GM15510 (cell line): ENCODE results near the gene HIP1R.

ENCODE experiments used
- POLR2A ChIP-seq: IDR thresholded peaks from 3 replicates; pipeline ENCODE4 v1.6.1; 2011; ENCODE audit warnings: borderline replicate concordance; ENCODE audit not compliant: insufficient read length; ENCODE audit errors: extremely low read depth

Gene HIP1R

DNA sequence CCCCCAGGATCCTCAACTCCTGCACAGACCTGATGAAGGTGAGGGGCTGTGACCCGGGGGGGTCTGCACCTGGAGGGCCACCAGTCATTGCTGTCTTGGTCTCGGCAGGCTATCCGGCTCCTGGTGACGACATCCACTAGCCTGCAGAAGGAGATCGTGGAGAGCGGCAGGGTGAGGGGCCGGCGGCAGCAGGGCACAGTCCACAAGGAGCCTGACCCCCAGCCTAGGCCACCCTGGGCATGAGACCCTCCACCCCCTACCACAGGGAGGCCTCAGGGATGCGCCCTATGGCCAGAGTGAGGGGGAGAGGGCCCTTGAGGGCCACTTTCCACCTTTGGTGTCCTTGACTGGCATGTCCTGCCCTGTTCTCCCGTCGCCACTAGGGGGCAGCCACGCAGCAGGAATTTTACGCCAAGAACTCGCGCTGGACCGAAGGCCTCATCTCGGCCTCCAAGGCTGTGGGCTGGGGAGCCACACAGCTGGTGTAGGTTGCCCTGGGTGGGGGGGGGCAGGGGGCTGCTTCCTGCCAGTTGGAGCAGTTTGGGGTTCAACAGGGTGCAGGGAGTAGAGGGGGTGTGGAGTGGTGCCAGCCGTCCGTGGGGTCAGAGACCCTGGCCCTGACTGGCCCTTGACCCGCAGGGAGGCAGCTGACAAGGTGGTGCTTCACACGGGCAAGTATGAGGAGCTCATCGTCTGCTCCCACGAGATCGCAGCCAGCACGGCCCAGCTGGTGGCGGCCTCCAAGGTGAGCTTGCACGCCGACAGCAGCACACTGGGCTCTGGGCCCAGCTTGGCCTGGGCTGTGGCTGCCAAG lies 25.0 kb downstream of the HIP1R start:
- no peak for TF ChIP-seq POLR2A

DNA sequence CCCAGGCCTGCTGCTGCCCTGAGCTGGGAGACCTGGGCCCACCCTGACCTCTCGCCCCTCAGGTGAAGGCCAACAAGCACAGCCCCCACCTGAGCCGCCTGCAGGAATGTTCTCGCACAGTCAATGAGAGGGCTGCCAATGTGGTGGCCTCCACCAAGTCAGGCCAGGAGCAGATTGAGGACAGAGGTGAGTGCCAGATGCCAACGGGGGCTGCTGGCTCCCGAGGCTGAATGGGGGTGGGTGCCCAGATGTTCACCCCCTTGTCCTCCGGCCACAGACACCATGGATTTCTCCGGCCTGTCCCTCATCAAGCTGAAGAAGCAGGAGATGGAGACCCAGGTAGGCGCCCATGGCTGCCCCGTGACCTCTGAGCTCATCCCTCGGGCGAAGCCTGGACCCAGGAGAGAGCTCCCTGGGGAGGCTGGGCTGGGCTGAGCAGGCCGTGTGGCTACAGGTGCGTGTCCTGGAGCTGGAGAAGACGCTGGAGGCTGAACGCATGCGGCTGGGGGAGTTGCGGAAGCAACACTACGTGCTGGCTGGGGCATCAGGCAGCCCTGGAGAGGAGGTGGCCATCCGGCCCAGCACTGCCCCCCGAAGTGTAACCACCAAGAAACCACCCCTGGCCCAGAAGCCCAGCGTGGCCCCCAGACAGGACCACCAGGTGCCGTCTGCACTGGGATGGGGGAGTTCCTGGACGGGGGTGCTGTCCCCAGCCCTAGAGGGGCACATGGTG lies 25.8 kb downstream of the HIP1R start:
- no peak for TF ChIP-seq POLR2A

DNA sequence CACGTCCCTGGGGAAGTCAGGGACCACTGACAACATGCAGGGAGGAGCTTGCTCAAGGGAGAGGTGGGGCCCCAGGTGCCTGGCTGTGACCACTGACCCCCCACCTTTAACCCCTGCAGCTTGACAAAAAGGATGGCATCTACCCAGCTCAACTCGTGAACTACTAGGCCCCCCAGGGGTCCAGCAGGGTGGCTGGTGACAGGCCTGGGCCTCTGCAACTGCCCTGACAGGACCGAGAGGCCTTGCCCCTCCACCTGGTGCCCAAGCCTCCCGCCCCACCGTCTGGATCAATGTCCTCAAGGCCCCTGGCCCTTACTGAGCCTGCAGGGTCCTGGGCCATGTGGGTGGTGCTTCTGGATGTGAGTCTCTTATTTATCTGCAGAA lies 26.3 kb downstream of the HIP1R start:
- TF ChIP-seq POLR2A = no peak

DNA sequence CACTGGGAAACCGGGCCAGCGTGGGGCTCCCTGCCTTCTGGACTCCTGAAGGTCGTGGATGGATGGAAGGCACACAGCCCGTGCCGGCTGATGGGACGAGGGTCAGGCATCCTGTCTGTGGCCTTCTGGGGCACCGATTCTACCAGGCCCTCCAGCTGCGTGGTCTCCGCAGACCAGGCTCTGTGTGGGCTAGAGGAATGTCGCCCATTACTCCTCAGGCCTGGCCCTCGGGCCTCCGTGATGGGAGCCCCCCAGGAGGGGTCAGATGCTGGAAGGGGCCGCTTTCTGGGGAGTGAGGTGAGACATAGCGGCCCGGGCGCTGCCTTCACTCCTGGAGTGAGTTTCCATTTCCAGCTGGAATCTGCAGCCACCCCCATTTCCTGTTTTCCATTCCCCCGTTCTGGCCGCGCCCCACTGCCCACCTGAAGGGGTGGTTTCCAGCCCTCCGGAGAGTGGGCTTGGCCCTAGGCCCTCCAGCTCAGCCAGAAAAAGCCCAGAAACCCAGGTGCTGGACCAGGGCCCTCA lies 26.9 kb downstream of the HIP1R start:
- TF ChIP-seq POLR2A = no peak

DNA sequence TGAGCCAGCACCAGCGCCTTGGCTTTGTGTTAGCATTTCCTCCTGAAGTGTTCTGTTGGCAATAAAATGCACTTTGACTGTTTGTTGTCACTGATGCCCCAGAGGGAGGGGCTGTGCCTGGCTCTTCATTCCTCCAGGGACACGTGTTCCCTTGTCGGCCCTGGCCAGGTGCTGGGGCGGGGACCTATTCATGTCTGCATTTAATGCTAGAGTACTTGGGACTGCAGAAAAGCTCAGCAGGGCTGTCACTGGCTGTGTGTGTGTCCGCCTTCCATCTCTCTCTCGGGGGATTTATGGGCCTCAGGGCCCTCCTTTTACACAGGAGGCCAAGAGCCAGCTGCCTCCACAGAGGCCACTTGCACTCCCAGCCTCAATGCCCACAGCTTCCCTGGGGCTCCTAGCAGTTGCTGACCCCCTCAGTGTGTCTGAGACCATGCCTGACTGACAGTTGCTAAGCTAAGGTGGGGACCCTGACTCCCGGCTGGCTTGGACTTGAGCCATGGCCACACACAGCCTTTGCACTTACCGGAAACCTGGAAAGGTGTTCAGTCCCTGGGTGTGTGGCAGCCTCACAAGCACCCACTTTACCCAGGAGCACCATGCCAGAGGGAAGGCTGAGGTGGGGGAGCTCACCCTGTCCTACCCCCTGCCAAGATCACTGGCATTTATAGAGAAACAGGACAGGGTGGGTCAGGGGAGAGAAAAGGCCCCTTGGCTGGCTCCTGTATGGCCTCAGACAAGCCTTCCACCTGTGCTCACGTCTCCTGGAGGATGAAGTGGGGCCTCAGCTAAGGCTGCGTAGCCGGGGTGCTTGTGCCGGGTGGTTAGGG lies 27.8 kb downstream of the HIP1R start:
- TF ChIP-seq POLR2A = no peak

DNA sequence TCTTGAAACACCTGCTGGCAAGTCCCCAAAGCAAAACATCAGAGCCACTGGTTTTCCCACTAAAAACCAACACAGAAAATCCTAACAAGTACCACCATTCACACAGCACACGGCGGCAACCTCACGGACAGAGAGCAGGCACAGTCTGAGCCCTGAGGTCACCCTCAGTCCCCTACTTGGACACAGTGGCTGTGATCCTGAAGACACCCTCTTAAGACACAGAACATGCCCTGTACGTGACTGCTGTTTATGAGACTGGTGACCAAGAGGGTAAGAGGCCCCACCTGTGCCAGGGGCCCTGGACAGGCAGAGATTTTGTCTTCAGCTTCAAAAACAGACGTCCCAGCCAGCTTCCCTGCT lies 29.6 kb downstream of the HIP1R start:
- no peak for TF ChIP-seq POLR2A

DNA sequence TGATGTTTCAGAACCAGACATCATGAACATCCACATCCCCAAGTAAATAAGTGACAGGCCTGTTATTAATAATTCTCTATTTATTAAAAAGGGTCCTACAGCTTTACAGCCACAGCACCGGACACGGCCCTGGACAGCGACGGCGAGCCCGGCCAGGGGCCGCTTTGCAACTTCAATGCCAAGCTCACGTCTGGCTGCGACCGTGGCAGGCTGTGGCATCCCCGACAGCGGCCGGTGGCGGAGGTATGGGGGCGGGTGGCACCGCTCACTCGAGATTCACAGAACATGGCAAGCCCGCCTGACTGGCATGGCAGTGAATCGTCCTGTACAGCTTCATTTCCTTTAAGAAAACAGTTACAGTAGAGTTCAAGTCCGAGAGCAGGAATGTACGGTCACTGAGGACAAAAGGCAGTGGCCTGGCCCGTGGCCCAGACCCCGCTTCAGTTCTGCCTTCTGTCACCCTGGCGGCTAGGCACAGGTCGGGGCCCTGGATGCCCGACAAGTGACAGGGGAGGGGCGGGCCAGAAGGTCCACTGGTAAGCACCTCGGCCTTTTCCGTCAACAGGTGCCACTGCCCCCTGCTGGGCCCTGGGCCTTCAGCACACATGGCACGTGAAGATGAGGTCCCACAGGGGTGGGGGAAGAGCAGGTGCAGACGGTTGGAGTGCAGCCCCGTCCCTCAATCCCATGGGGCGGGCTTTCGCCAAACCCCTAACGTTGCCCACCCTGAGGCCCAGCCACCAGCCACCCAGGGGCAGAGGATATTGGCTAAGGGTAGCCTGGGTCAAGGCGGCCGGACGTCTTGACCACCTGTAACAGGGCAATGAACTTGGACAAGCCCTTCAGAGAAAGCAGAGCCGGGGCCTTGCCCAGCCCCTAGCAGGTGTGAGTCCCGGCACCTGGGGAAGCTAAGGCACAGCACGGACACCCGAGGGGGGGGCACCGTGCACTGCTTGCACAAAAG lies 30.3 kb downstream of the HIP1R start:
- TF ChIP-seq POLR2A = no peak

DNA sequence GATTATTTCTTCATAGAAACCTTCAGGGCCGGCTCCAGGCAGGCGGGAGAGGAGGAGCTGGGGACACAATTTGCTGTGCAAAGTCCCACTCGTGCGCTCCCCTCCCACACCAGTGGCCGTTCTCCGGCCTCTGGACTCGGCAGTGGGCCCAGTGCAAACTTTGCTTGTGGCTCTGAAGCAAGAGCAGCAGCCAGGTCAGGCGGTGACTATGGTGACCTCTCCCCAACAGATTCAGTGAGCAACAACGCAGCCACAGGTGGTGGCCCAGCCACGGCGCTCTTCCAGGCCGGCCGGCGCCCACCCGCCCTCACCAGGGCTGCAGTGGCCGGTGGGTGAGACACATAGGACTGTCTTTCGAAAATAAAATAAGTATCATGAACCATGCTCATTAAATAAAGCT lies 31.1 kb downstream of the HIP1R start:
- no peak for TF ChIP-seq POLR2A

DNA sequence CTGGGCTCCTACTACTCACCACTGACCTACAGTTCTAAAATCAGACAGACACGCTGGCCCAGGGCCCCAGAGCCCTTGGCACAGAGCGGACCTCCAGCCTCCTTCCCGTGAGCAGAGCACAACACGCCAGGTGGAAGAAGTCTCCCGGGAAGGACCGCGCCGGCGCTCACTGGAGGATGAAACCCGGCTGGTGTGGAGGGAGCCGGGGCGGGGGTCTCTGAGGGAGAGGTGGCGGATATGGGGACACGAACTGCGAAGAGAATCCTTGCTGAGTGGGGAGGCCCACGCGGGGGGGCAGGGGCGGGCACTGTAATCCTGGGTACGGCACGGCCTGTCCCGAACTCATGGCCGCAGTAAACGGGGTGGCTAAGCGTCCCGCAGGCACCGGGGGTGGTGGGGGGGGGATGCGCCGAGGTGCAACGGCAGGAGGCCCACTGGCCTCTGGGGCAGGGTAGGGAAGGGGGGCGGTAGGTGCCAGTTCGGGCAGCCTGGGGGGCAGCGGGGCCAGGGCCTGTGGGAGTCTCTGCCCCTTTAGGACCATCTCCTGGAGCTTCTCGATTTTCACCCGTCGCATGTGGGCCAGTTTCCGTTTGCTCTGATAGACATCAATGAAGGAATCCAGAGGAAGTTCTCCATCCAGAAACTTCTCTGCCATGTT lies 31.8 kb downstream of the HIP1R start:
- TF ChIP-seq POLR2A = no peak

DNA sequence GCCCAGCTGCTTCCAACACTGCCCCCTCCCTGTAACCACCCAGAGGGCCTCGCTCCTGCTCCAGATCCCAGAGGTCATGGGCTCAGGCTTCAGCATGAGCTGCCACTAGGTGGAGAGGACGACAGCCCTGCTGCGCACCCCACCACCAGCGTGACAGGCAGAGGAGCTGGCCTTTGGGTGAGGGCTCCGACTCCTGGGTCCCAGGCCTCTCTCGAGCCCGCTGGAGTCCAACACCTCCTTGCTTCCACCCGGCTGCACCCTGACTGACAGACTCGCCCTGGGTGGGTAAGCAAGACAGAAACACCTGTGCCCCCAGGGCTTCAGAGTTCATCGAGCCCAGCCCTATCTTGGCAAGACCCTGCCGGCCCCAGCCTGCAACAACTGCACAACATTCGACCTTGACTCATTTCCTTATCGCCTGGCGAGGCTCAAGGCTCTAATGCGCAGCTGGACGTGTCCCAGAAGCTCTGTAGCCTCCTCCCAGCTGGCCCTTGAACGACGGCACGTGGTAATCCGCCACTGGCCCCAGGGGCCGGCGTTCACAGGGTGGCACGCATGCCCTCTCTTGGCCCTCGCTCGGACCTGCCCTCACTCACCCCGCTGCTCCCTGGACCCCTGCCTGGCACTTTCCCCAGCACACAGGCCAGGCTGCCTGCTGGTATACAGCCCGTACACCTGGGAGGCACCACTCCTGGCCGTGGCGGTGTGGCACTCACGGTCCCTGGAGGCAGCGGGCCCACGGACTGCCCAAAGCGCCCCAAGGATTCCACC lies 32.6 kb downstream of the HIP1R start:
- no peak for TF ChIP-seq POLR2A

DNA sequence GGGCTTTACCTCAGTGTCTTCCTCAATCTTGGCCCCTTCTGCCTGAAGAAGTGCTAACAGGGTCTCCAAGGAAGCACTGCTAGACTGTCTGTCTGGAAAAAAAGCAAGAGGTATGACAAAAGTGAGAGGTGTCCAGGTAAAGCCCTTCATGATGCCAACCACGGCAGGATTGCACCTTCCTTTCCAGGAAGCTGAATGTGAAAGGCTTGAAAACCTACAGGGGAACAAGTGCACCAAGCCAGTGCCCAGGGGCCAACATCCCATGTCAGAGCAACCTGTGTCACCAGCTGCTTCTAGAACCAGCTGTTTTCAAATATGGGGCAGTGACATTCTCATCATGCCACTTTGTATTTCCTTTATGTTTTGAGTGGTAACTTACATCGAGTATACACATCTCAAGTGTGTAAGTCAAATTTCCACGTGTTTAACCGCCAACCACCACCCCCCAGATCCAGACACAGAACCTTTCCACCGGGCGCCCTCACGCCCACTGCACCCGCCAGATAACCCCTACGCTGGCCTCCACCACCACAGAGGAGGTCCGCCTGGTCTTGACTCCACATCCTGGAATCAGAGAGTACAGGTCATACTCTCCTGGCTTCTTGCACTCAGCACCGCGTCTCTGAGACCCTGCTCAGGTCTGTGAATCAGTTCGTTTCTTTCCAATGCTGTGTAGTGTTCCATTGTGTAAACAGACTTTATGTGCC lies 33.4 kb downstream of the HIP1R start:
- no peak for TF ChIP-seq POLR2A
